ENCODE results near the gene CPXM2. TPM values are rescaled to one million over a fixed set of nuclear protein-coding genes. Genes with fewer than 3 reads are reported as not detected.

The CPXM2 gene
- total and polyA plus RNA-seq, 2 experiments from 2014 or later: 3.7 to 4.9 TPM

GRCh38 chr10:123885406-123886170, 6.0 kb downstream of the CPXM2 start:
- no peaks in the 10 kb centered on the region for H3K36me3 ChIP-seq (replicated peaks; ENCODE audit: insufficient read depth, low read depth)
- no peak for DNase-seq (ENCODE audit: low spot score)
- no peak overlapping the region for H3K4me3 ChIP-seq
- no peak overlapping the region for H3K27ac ChIP-seq
- WGBS (ENCODE audit: low lambda C conversion rate, missing lambda C conversion rate): 87% methylated on average over 6 of the region's 6 CpGs
- H3K9me3 ChIP-seq (ENCODE audit: low read depth): no peaks in the 10 kb centered on the region
- TF ChIP-seq EZH2phosphoT487 (IDR thresholded peaks at IDR 0.05; ENCODE audit: low read depth, severe bottlenecking, unreplicated experiment) (no peak), EZH2 (IDR thresholded peaks at IDR 0.05; ENCODE audit: borderline replicate concordance) (no peak), CTCF (IDR thresholded peaks at IDR 0.05; ENCODE audit: poor library complexity) (no peak)
- H3K27me3 ChIP-seq: peaks cover 10% of the 10 kb centered on the region
- no peak overlapping the region for H2AFZ ChIP-seq
- no peaks in the 10 kb centered on the region for H4K20me1 ChIP-seq (ENCODE audit: insufficient read depth, poor library complexity, severe bottlenecking)
- no peaks in the 10 kb centered on the region for H3K79me2 ChIP-seq
- H3K4me2 ChIP-seq: no peak overlapping the region
- H3K4me1 ChIP-seq (ENCODE audit: insufficient read depth): no peaks in the 10 kb centered on the region
- H3K9me2 ChIP-seq (replicated peaks; ENCODE audit: insufficient read depth): no peaks in the 10 kb centered on the region

- Histone ChIP-seq H3K9me2 (replicated peaks; ENCODE audit: insufficient read depth) (no peaks in the 10 kb centered on the region), H3K4me2 (no peak overlapping the region), H3K79me2 (no peaks in the 10 kb centered on the region), H3K27ac (no peak overlapping the region), H3K27me3 (peaks cover 3% of the 10 kb centered on the region), H4K20me1 (ENCODE audit: insufficient read depth, poor library complexity, severe bottlenecking) (no peaks in the 10 kb centered on the region), H3K4me3 (no peak overlapping the region), H3K9me3 (ENCODE audit: low read depth) (no peaks in the 10 kb centered on the region), H3K4me1 (ENCODE audit: insufficient read depth) (no peaks in the 10 kb centered on the region), H3K36me3 (replicated peaks; ENCODE audit: insufficient read depth, low read depth) (no peaks in the 10 kb centered on the region), H2AFZ (no peak overlapping the region)
- TF ChIP-seq EZH2phosphoT487 (IDR thresholded peaks at IDR 0.05; ENCODE audit: low read depth, severe bottlenecking, unreplicated experiment): no peak
- WGBS (ENCODE audit: low lambda C conversion rate, missing lambda C conversion rate): 84% methylated on average over 5 of the region's 5 CpGs
- no peak for DNase-seq (ENCODE audit: low spot score)
These were observed 6.7 kb downstream of the CPXM2 start for GRCh38 chr10:123884907-123885381.

- H3K4me1 ChIP-seq (ENCODE audit: insufficient read depth): no peaks in the 10 kb centered on the region
- no peak overlapping the region for H2AFZ ChIP-seq
- no peaks in the 10 kb centered on the region for H3K79me2 ChIP-seq
- 84% methylated on average over 7 of the region's 7 CpGs for WGBS (ENCODE audit: low lambda C conversion rate, missing lambda C conversion rate)
- H3K27ac ChIP-seq: no peak overlapping the region
- H3K9me3 ChIP-seq (ENCODE audit: low read depth): no peaks in the 10 kb centered on the region
- TF ChIP-seq CTCF (IDR thresholded peaks at IDR 0.05; ENCODE audit: poor library complexity) (no peak), EZH2 (IDR thresholded peaks at IDR 0.05; ENCODE audit: borderline replicate concordance) (no peak), EZH2phosphoT487 (IDR thresholded peaks at IDR 0.05; ENCODE audit: low read depth, severe bottlenecking, unreplicated experiment) (no peak)
- no peak overlapping the region for H3K4me3 ChIP-seq
- H4K20me1 ChIP-seq (ENCODE audit: insufficient read depth, poor library complexity, severe bottlenecking): no peaks in the 10 kb centered on the region
- no peak overlapping the region for H3K4me2 ChIP-seq
- H3K27me3 ChIP-seq: no peaks in the 10 kb centered on the region
- H3K36me3 ChIP-seq (replicated peaks; ENCODE audit: insufficient read depth, low read depth): no peaks in the 10 kb centered on the region
- no peaks in the 10 kb centered on the region for H3K9me2 ChIP-seq (replicated peaks; ENCODE audit: insufficient read depth)
- no peak for DNase-seq (ENCODE audit: low spot score)
These were observed 7.2 kb downstream of the CPXM2 start for GRCh38 chr10:123884351-123884906.

GRCh38 chr10:123883673-123884320, 7.8 kb downstream of the CPXM2 start:
- Histone ChIP-seq H3K4me3 (no peak overlapping the region), H3K36me3 (replicated peaks; ENCODE audit: insufficient read depth, low read depth) (no peaks in the 10 kb centered on the region), H3K79me2 (no peaks in the 10 kb centered on the region), H3K4me2 (no peak overlapping the region), H2AFZ (no peak overlapping the region), H3K4me1 (ENCODE audit: insufficient read depth) (no peaks in the 10 kb centered on the region), H3K27me3 (no peaks in the 10 kb centered on the region), H3K9me2 (replicated peaks; ENCODE audit: insufficient read depth) (no peaks in the 10 kb centered on the region), H4K20me1 (ENCODE audit: insufficient read depth, poor library complexity, severe bottlenecking) (no peaks in the 10 kb centered on the region), H3K27ac (no peak overlapping the region), H3K9me3 (ENCODE audit: low read depth) (no peaks in the 10 kb centered on the region)
- DNase-seq (ENCODE audit: low spot score): no peak
- TF ChIP-seq CTCF (IDR thresholded peaks at IDR 0.05; ENCODE audit: poor library complexity) (no peak), EZH2phosphoT487 (IDR thresholded peaks at IDR 0.05; ENCODE audit: low read depth, severe bottlenecking, unreplicated experiment) (no peak), EZH2 (IDR thresholded peaks at IDR 0.05; ENCODE audit: borderline replicate concordance) (no peak)
- 91% methylated on average over 5 of the region's 5 CpGs for WGBS (ENCODE audit: low lambda C conversion rate, missing lambda C conversion rate)
